Kidney epithelial cell (primary cell): ENCODE results near the gene TPO. TPM values are rescaled to one million over a fixed set of nuclear protein-coding genes. Genes with fewer than 3 reads are reported as not detected.

Experiments
- DNase-seq: peaks from one replicate; pipeline ENCODE4 v3.0.0-alpha.2; 2010; ENCODE audit warnings: low read depth
- H3K27me3 ChIP-seq: 2 replicates; pipeline ENCODE4 v1.6.0; 2011; ENCODE audit warnings: low read length; ENCODE audit not compliant: control insufficient read depth, insufficient read depth
- H3K36me3 ChIP-seq: 2 replicates; pipeline ENCODE4 v1.5.1; 2011; ENCODE audit warnings: low read length; ENCODE audit not compliant: control insufficient read depth, insufficient read depth
- H3K4me3 ChIP-seq: 2 replicates; pipeline ENCODE4 v1.5.1; 2011; ENCODE audit warnings: low read depth, mild to moderate bottlenecking, control low read depth, low read length
- CTCF ChIP-seq: IDR thresholded peaks from 2 replicates; pipeline ENCODE4 v1.5.1; 2011; ENCODE audit warnings: mild to moderate bottlenecking, moderate library complexity, low read length, control low read depth, inconsistent platforms; ENCODE audit not compliant: insufficient read depth, poor library complexity, severe bottlenecking
- total RNA-seq: library from RNA; depleted of rRNA; stranded (reverse); fragments of >200 nt; gene quantifications from 2 replicates; pipeline ENCODE4 v1.2.3, GENCODE V29; 2015

The TPO gene
- total RNA-seq, 1 donor from 2014 or later = not detected

- Histone ChIP-seq H3K4me3 (no peak overlapping the region), H3K36me3 (no peaks in the 10 kb centered on the region), H3K27me3 (no peaks in the 10 kb centered on the region)
- no peak for TF ChIP-seq CTCF
- no peak for DNase-seq
Measured at GRCh38 chr2:1393321-1393720, 19.9 kb upstream of the TPO start.

- no peak for TF ChIP-seq CTCF
- DNase-seq = no peak
- Histone ChIP-seq H3K4me3 (no peak overlapping the region), H3K27me3 (no peaks in the 10 kb centered on the region), H3K36me3 (no peaks in the 10 kb centered on the region)
Measured at GRCh38 chr2:1394709-1395408, 18.4 kb upstream of the TPO start.

GRCh38 chr2:1397350-1397749 is 15.9 kb upstream of the TPO start:
- no peaks in the 10 kb centered on the region for H3K36me3 ChIP-seq
- TF ChIP-seq CTCF = no peak
- DNase-seq = no peak
- no peak overlapping the region for H3K4me3 ChIP-seq
- H3K27me3 ChIP-seq = no peaks in the 10 kb centered on the region

- no peak for DNase-seq
- no peak for TF ChIP-seq CTCF
- no peaks in the 10 kb centered on the region for H3K27me3 ChIP-seq
Measured at GRCh38 chr2:1398191-1398590, 15.1 kb upstream of the TPO start.

GRCh38 chr2:1400943-1401735 is 12.1 kb upstream of the TPO start:
- TF ChIP-seq CTCF = no peak
- no peak for DNase-seq
- Histone ChIP-seq H3K36me3 (no peaks in the 10 kb centered on the region), H3K27me3 (no peaks in the 10 kb centered on the region), H3K4me3 (no peak overlapping the region)

More at GRCh38 chr2:1398191-1398590, 15.1 kb upstream of the TPO start:
- Histone ChIP-seq H3K4me3 (no peak overlapping the region), H3K36me3 (no peaks in the 10 kb centered on the region)
